IMR-90 (cell line): Measurements from ENCODE around the gene APOBEC3B. TPM values are rescaled to one million over a fixed set of nuclear protein-coding genes. Genes with fewer than 3 reads are reported as not detected.

Experiments used
- ATAC-seq: fragments of 200-7000 bp; cut with Tn5 transposase; 2 replicates; pipeline ENCODE4 v1.9.1; 2020; ENCODE audit warnings: low read depth, mild to moderate bottlenecking, moderate library complexity
- BruUV-seq: library from RNA; stranded (reverse); fragments of 400-500 nt; replicated peaks from 2 replicates; lab custom pipeline; 2021; lab: Mats Ljungman, UMichigan
- CTCF ChIA-PET: fragments of 300-600 bp; formaldehyde crosslinking; extraction: SDS; loops from one replicate; lab custom pipeline; 2021; ENCODE audit warnings: antibody characterized with exemption; lab: Yijun Ruan, JAX
- POLR2A ChIA-PET: fragments of 300-600 bp; sonication (Branson Sonifier 250); formaldehyde crosslinking; loops from one replicate; lab custom pipeline; 2022; ENCODE audit warnings: antibody characterized with exemption; ENCODE audit not compliant: unreplicated experiment; lab: Charles Lee
- DNase-seq: peaks from one replicate; pipeline ENCODE4 v3.0.0; 2013
- H2AFZ ChIP-seq: replicated peaks from 2 replicates; pipeline ENCODE3; 2013; ENCODE audit warnings: low read length, mild to moderate bottlenecking; ENCODE audit not compliant: poor library complexity
- H2AK5ac ChIP-seq: 2 replicates; pipeline ENCODE4 v1.6.1; 2013; ENCODE audit warnings: low read depth, low read length, inconsistent platforms
- H2AK9ac ChIP-seq: replicated peaks from 2 replicates; pipeline ENCODE3; 2013; ENCODE audit warnings: mild to moderate bottlenecking, low read depth, low read length, moderate library complexity; ENCODE audit not compliant: poor library complexity
- H2BK120ac ChIP-seq: 2 replicates; pipeline ENCODE4 v1.6.1; 2013; ENCODE audit warnings: low read depth, low read length, inconsistent platforms
- H2BK15ac ChIP-seq: 3 replicates; pipeline ENCODE4 v1.6.1; 2013; ENCODE audit warnings: low read depth, low read length, inconsistent platforms
- H2BK20ac ChIP-seq: 2 replicates; pipeline ENCODE4 v1.6.1; 2013; ENCODE audit warnings: low read depth, mild to moderate bottlenecking, inconsistent platforms, low read length, moderate library complexity
- H2BK5ac ChIP-seq: 2 replicates; pipeline ENCODE4 v1.6.1; 2013; ENCODE audit warnings: mild to moderate bottlenecking, low read depth, low read length, inconsistent platforms; ENCODE audit not compliant: poor library complexity, severe bottlenecking
- H3K14ac ChIP-seq: replicated peaks from 2 replicates; pipeline ENCODE4 v1.6.1; 2013; ENCODE audit warnings: low read depth, low read length, inconsistent platforms
- H3K18ac ChIP-seq: 2 replicates; pipeline ENCODE4 v1.6.1; 2013; ENCODE audit warnings: low read depth, low read length, control low read depth
- H3K23ac ChIP-seq: 2 replicates; pipeline ENCODE4 v1.6.1; 2013; ENCODE audit warnings: low read depth, low read length, inconsistent platforms
- H3K27ac ChIP-seq: 2 replicates; pipeline ENCODE4 v1.5.1; 2013; ENCODE audit warnings: mild to moderate bottlenecking, control low read depth, low read length; ENCODE audit not compliant: insufficient read depth
- H3K27me3 ChIP-seq: 2 replicates; pipeline ENCODE4 v1.6.1; 2013; ENCODE audit warnings: low read length; ENCODE audit not compliant: control insufficient read depth, insufficient read depth
- H3K36me3 ChIP-seq: 2 replicates; pipeline ENCODE4 v1.6.1; 2013; ENCODE audit warnings: low read length, mixed read lengths; ENCODE audit not compliant: control insufficient read depth, insufficient read depth
- H3K4ac ChIP-seq: 2 replicates; pipeline ENCODE4 v1.6.1; 2013; ENCODE audit warnings: low read depth, low read length, inconsistent platforms
- H3K4me1 ChIP-seq: 2 replicates; pipeline ENCODE4 v1.6.1; 2013; ENCODE audit warnings: low read length, mixed read lengths; ENCODE audit not compliant: control insufficient read depth, insufficient read depth
- H3K4me2 ChIP-seq: 2 replicates; pipeline ENCODE4 v1.6.1; 2013; ENCODE audit warnings: low read depth, mild to moderate bottlenecking, control low read depth, low read length, moderate library complexity
- H3K4me3 ChIP-seq: 2 replicates; pipeline ENCODE4 v1.5.1; 2013; ENCODE audit warnings: low read depth, mild to moderate bottlenecking, control low read depth, low read length, moderate library complexity; ENCODE audit not compliant: insufficient read depth
- H3K56ac ChIP-seq: 2 replicates; pipeline ENCODE4 v1.6.1; 2013; ENCODE audit warnings: low read length, inconsistent platforms; ENCODE audit not compliant: insufficient read depth; ENCODE audit errors: extremely low read depth
- H3K79me1 ChIP-seq, 2 experiments: 2 replicates each; pipeline ENCODE4 v1.6.1; 2013; ENCODE audit warnings: low read length in 2 of 2, inconsistent platforms in 1 of 2, low read depth in 1 of 2
- H3K9ac ChIP-seq: 2 replicates; pipeline ENCODE4 v1.6.1; 2013; ENCODE audit warnings: low read depth, low read length, control low read depth
- H3K9me1 ChIP-seq: 2 replicates; pipeline ENCODE4 v1.6.1; 2013; ENCODE audit warnings: low read length, inconsistent platforms; ENCODE audit not compliant: insufficient read depth
- H3K9me3 ChIP-seq: 2 replicates; pipeline ENCODE4 v1.6.1; 2013; ENCODE audit warnings: low read length; ENCODE audit not compliant: control insufficient read depth, insufficient read depth
- H4K20me1 ChIP-seq: 2 replicates; pipeline ENCODE4 v1.6.1; 2013; ENCODE audit warnings: low read length, inconsistent platforms; ENCODE audit not compliant: insufficient read depth
- H4K5ac ChIP-seq: 2 replicates; pipeline ENCODE4 v1.6.1; 2013; ENCODE audit warnings: mild to moderate bottlenecking, low read depth, low read length, control low read depth
- H4K8ac ChIP-seq, 2 experiments: 2 replicates each; pipeline ENCODE4 v1.6.1; 2013; ENCODE audit warnings: low read depth in 2 of 2, low read length in 2 of 2, control low read depth in 1 of 2, inconsistent platforms in 1 of 2
- H4K91ac ChIP-seq: 2 replicates; pipeline ENCODE4 v1.6.1; 2013; ENCODE audit warnings: low read depth, low read length, inconsistent platforms; ENCODE audit not compliant: insufficient read depth
- BHLHE40 ChIP-seq: fragments of 150-350 bp; IDR thresholded peaks from 2 replicates; pipeline ENCODE4 v1.6.1; 2016; ENCODE audit warnings: mild to moderate bottlenecking, low read depth, low read length
- CEBPB ChIP-seq: IDR thresholded peaks from 2 replicates; pipeline ENCODE4 v1.6.1; 2012; ENCODE audit warnings: low read depth, low read length, improper control_type of control experiment
- CHD1 ChIP-seq: IDR thresholded peaks from 2 replicates; pipeline ENCODE4 v1.6.1; 2012; ENCODE audit warnings: low read depth, low read length, improper control_type of control experiment
- CTCF ChIP-seq: conservative IDR thresholded peaks from 2 replicates; pipeline ENCODE4 v1.5.1; 2012; ENCODE audit warnings: mild to moderate bottlenecking, low read depth, low read length, improper control_type of control experiment
- MAFK ChIP-seq: IDR thresholded peaks from 2 replicates; pipeline ENCODE4 v1.6.1; 2012; ENCODE audit warnings: low read depth, low read length, improper control_type of control experiment
- MAZ ChIP-seq: IDR thresholded peaks from 2 replicates; pipeline ENCODE4 v1.6.1; 2012; ENCODE audit warnings: low read depth, mild to moderate bottlenecking, low read length, improper control_type of control experiment, moderate library complexity, borderline replicate concordance
- MXI1 ChIP-seq: IDR thresholded peaks from 2 replicates; pipeline ENCODE4 v1.6.1; 2012; ENCODE audit warnings: low read depth, mild to moderate bottlenecking, low read length, moderate library complexity, borderline replicate concordance
- POLR2A ChIP-seq: IDR thresholded peaks from 2 replicates; pipeline ENCODE4 v1.6.1; 2012; ENCODE audit warnings: mild to moderate bottlenecking, low read depth, low read length
- RAD21 ChIP-seq: IDR thresholded peaks from 2 replicates; pipeline ENCODE4 v1.6.1; 2012; ENCODE audit warnings: low read length, improper control_type of control experiment
- RFX5 ChIP-seq: IDR thresholded peaks from 2 replicates; pipeline ENCODE4 v1.8.0; 2012; ENCODE audit warnings: low read depth, mild to moderate bottlenecking, low read length, moderate library complexity
- SMC3 ChIP-seq: fragments of 150-350 bp; IDR thresholded peaks from 2 replicates; pipeline ENCODE4 v1.6.1; 2016; ENCODE audit warnings: low read depth, mild to moderate bottlenecking, antibody characterized with exemption, low read length, moderate library complexity
- WGBS, 2 experiments: methylation state at CpG; one replicate each; pipeline versions ENCODE4 v1.1.5 to v1.1.7; 2013; ENCODE audit warnings: missing lambda C conversion rate in 2 of 2; ENCODE audit not compliant: insufficient read length in 1 of 2; ENCODE audit errors: extremely low coverage in 2 of 2; 5-methylcytosine and 5-hydroxymethylcytosine counted together
- dilution Hi-C: fragments of 300-500 bp; cut with HindIII; formaldehyde crosslinking; loops from one replicate; pipeline ENCODE4 v1.14.3; 2018; ENCODE audit warnings: low sequenced_read_pairs; ENCODE audit not compliant: unreplicated experiment
- in situ Hi-C: fragments of 300-500 bp; cut with MboI; formaldehyde crosslinking; loops from 3 replicates; pipeline ENCODE4 v1.14.3; 2019; ENCODE audit warnings: low sequenced_read_pairs, inconsistent platforms, mixed read lengths
- intact Hi-C: fragments of 100-400 bp; cut with micrococcal nuclease; formaldehyde crosslinking; loops from 2 replicates; pipeline ENCODE4 v1.10.0; 2022
- polyA plus RNA-seq, 3 experiments: library from polyadenylated mRNA; depleted of rRNA; stranded (reverse); fragments of >200 nt; gene quantifications; 2 replicates each; pipeline ENCODE4 v1.2.3, GENCODE V29; 2012; ENCODE audit warnings: low replicate concordance in 1 of 3
- total RNA-seq: library from RNA; depleted of rRNA; stranded (reverse); fragments of >200 nt; gene quantifications from 2 replicates; pipeline ENCODE4 v1.2.3, GENCODE V29; 2012
- TF ChIP-seq, protein P1 (sequence below): fragments of 150-350 bp; IDR thresholded peaks from 2 replicates; pipeline ENCODE4 v1.6.1; 2016; ENCODE audit warnings: low read depth, mild to moderate bottlenecking, low read length, moderate library complexity, borderline replicate concordance

APOBEC3B gene
- total and polyA plus RNA-seq, 2 of the 4 experiments (the other 2 are of a cell fraction): 17.6 to 34.2 TPM

GRCh38 chr22:38997518-38997917 lies 15.4 kb downstream of the APOBEC3B start:
- Histone ChIP-seq H3K36me3 (no peaks in the 10 kb centered on the region), H2BK15ac (no peak overlapping the region), H3K18ac (no peak overlapping the region), H4K91ac (no peak overlapping the region), H3K4me2 (no peak overlapping the region), H3K56ac (no peak overlapping the region), H3K27me3 (peaks cover 10% of the 10 kb centered on the region), H4K5ac (no peak overlapping the region), H2AK5ac (no peak overlapping the region), H2BK120ac (no peak overlapping the region), H3K9me3 (peaks cover 2% of the 10 kb centered on the region; the same call in 1 of the 2 replicates), H3K4ac (no peak overlapping the region), H3K14ac (no peak overlapping the region), H3K4me1 (no peaks in the 10 kb centered on the region), H4K20me1 (no peaks in the 10 kb centered on the region), H4K8ac (no peak overlapping the region), H3K9ac (no peak overlapping the region), H3K23ac (no peak overlapping the region), H2BK5ac (no peak overlapping the region), H2AFZ (no peak overlapping the region), H2AK9ac (no peak overlapping the region), H3K27ac (no peak overlapping the region), H2BK20ac (no peak overlapping the region), H3K9me1 (no peaks in the 10 kb centered on the region), H3K79me1 (no peaks in the 10 kb centered on the region), H3K4me3 (no peak overlapping the region)
- dilution Hi-C loops (no loop called here), in situ Hi-C loops (no loop called here), intact Hi-C loops (no loop called here)
- CTCF ChIA-PET: interaction anchor here (1.2 kb wide), 1 partner anchor 127 kb away, joined by 5 read pairs; no protein-coding TSS in a partner anchor
- no peak for DNase-seq
- WGBS, 2 experiments: no CpG with 5 or more reads among the region's 3 CpGs
- no TSS peak for BruUV-seq
- ATAC-seq: no peak
- TF ChIP-seq BHLHE40 (no peak), MAFK (no peak), RAD21 (no peak), RFX5 (no peak), MXI1 (no peak), SMC3 (no peak), MAZ (no peak), CTCF (no peak), POLR2A (no peak), CHD1 (no peak), CEBPB (no peak)
- TF ChIP-seq, protein P1, sequence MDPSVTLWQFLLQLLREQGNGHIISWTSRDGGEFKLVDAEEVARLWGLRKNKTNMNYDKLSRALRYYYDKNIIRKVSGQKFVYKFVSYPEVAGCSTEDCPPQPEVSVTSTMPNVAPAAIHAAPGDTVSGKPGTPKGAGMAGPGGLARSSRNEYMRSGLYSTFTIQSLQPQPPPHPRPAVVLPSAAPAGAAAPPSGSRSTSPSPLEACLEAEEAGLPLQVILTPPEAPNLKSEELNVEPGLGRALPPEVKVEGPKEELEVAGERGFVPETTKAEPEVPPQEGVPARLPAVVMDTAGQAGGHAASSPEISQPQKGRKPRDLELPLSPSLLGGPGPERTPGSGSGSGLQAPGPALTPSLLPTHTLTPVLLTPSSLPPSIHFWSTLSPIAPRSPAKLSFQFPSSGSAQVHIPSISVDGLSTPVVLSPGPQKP: no peak
- POLR2A ChIA-PET: no interaction called here
